Activated effector memory CD4-positive, alpha-beta T cell treated with Interleukin-2 at 50 U/mL for 16 hours (primary cell): ENCODE measurements around the gene MEA1.

Experiments used
- DNase-seq: peaks from one replicate; pipeline ENCODE4 v3.0.0-alpha.2; 2020

Gene MEA1

GRCh38 chr6:42969431-42969830 lies 44.3 kb downstream of the MEA1 start:
- no peak for DNase-seq

GRCh38 chr6:42968783-42969182 lies 45.0 kb downstream of the MEA1 start:
- no peak for DNase-seq

- no peak for DNase-seq
These were observed 45.5 kb downstream of the MEA1 start for GRCh38 chr6:42968126-42968701.

GRCh38 chr6:42967228-42967627 lies 46.5 kb downstream of the MEA1 start:
- DNase-seq: no peak

GRCh38 chr6:42966571-42966970 lies 47.2 kb downstream of the MEA1 start:
- DNase-seq: no peak

GRCh38 chr6:42963855-42964605 lies 49.7 kb downstream of the MEA1 start:
- DNase-seq: no peak

GRCh38 chr6:42963179-42963854 lies 50.4 kb downstream of the MEA1 start:
- no peak for DNase-seq

- no peak for DNase-seq
These were observed 51.1 kb downstream of the MEA1 start for GRCh38 chr6:42962502-42963178.

- DNase-seq: no peak
These were observed 51.6 kb downstream of the MEA1 start for GRCh38 chr6:42962096-42962495.
